HCT116 (cell line): ENCODE results near the gene NUP133. TPM values are rescaled to one million over a fixed set of nuclear protein-coding genes. Genes with fewer than 3 reads are reported as not detected.

Experiments used
- ATAC-seq: fragments of 200-7000 bp; cut with Tn5 transposase; 2 replicates; pipeline ENCODE4 v1.9.1; 2020; ENCODE audit warnings: mild to moderate bottlenecking, moderate library complexity
- BruUV-seq: library from RNA; stranded (reverse); fragments of 400-500 nt; replicated peaks from 2 replicates; lab custom pipeline; 2021; lab: Mats Ljungman, UMichigan
- CTCF ChIA-PET: fragments of 300-600 bp; sonication (Branson Sonifier 250); formaldehyde crosslinking; loops from one replicate; lab custom pipeline; 2021; ENCODE audit warnings: antibody characterized with exemption; lab: Charles Lee
- POLR2A ChIA-PET: fragments of 300-600, 350-600 bp; sonication (Branson Sonifier 250); formaldehyde crosslinking; loops from one replicate; lab custom pipeline; 2021; ENCODE audit warnings: antibody characterized with exemption; lab: Charles Lee
- RAD21 ChIA-PET, 2 experiments: fragments of 300-600 bp; sonication (Branson Sonifier 250); formaldehyde crosslinking; loops; one replicate each; lab custom pipeline; 2023; ENCODE audit warnings: low total read pairs in 2 of 2; ENCODE audit not compliant: uncharacterized antibody in 2 of 2, unreplicated experiment in 2 of 2, low non-redundant PET in 1 of 2; lab: Charles Lee
- DNase-seq: peaks from one replicate; pipeline ENCODE4 v3.0.0-alpha.2; 2010; ENCODE audit warnings: low read depth, low spot score
- H2AFZ ChIP-seq: fragments of 200-600 bp; shearing (Covaris generic), sonication (generic); 2 replicates; pipeline ENCODE4 v1.6.1; 2017; ENCODE audit warnings: low read depth, mixed run types, mixed read lengths, antibody characterized with exemption, low read length; ENCODE audit not compliant: poor library complexity, severe bottlenecking
- H3K27ac ChIP-seq: 2 replicates; pipeline ENCODE4 v1.5.1; 2012; ENCODE audit warnings: low read depth, low read length
- H3K27me3 ChIP-seq: fragments of 200-600 bp; sonication (generic); 2 replicates; pipeline ENCODE4 v1.6.1; 2016; ENCODE audit warnings: mixed run types, low read length, mixed read lengths; ENCODE audit not compliant: insufficient read depth
- H3K36me3 ChIP-seq, 2 experiments: fragments of 200-500 bp in 1 of 2; fragments of 200-600 bp in 1 of 2; sonication (Bioruptor generic) in 1 of 2; sonication (generic) in 1 of 2; 2 replicates each; pipeline versions ENCODE4 v1.5.1 to v1.6.1; 2014 to 2016; ENCODE audit warnings: low read length in 2 of 2, inconsistent platforms in 1 of 2, mixed read lengths in 1 of 2, mixed run types in 1 of 2; ENCODE audit not compliant: insufficient read depth in 2 of 2, control insufficient read depth in 1 of 2
- H3K4me1 ChIP-seq, 2 experiments: fragments of 200-600 bp in 1 of 2; sonication (generic) in 1 of 2; 2 replicates each; pipeline versions ENCODE4 v1.5.1 to v1.6.1; 2012 to 2017; ENCODE audit warnings: low read length in 2 of 2, inconsistent platforms in 1 of 2, mild to moderate bottlenecking in 1 of 2, mixed read lengths in 1 of 2, mixed run types in 1 of 2, moderate library complexity in 1 of 2; ENCODE audit not compliant: insufficient read depth in 2 of 2, control insufficient read depth in 1 of 2
- H3K4me2 ChIP-seq: fragments of 200-600 bp; sonication (generic); 2 replicates; pipeline ENCODE4 v1.6.1; 2017; ENCODE audit warnings: mixed run types, low read length, mixed read lengths
- H3K4me3 ChIP-seq, 2 experiments: fragments of 200-600 bp in 1 of 2; sonication (generic) in 1 of 2; replicated peaks in 1 of 2; 2 replicates each; pipeline ENCODE4 v1.5.1; 2011 to 2016; ENCODE audit warnings: low read length in 2 of 2, control low read depth in 1 of 2, low read depth in 1 of 2, mild to moderate bottlenecking in 1 of 2, mixed read lengths in 1 of 2, mixed run types in 1 of 2
- H3K79me2 ChIP-seq: fragments of 200-600 bp; sonication (generic); 2 replicates; pipeline ENCODE4 v1.6.1; 2017; ENCODE audit warnings: mild to moderate bottlenecking, mixed run types, low read length, moderate library complexity, mixed read lengths; ENCODE audit not compliant: insufficient read depth
- H3K9ac ChIP-seq: fragments of 200-600 bp; sonication (generic); 2 replicates; pipeline ENCODE4 v1.6.1; 2016; ENCODE audit warnings: low read length, mixed read lengths
- H3K9me2 ChIP-seq: fragments of 200-600 bp; sonication (generic), shearing (Covaris generic); 2 replicates; pipeline ENCODE4 v1.6.1; 2017; ENCODE audit warnings: mixed run types, mild to moderate bottlenecking, moderate library complexity; ENCODE audit not compliant: insufficient read depth
- H3K9me3 ChIP-seq, 2 experiments: fragments of 200-500 bp in 1 of 2; fragments of 200-600 bp in 1 of 2; sonication (Bioruptor generic) in 1 of 2; sonication (generic) in 1 of 2; 2 replicates each; pipeline ENCODE4 v1.6.1; 2014 to 2017; ENCODE audit warnings: low read length in 2 of 2, mixed read lengths in 2 of 2, inconsistent platforms in 1 of 2, low read depth in 1 of 2, mild to moderate bottlenecking in 1 of 2, mixed run types in 1 of 2, moderate library complexity in 1 of 2; ENCODE audit not compliant: control insufficient read depth in 1 of 2, insufficient read depth in 1 of 2
- H4K20me1 ChIP-seq: fragments of 200-600 bp; sonication (generic), shearing (Covaris generic); 2 replicates; pipeline ENCODE4 v1.6.1; 2017; ENCODE audit warnings: mixed run types, mild to moderate bottlenecking, moderate library complexity; ENCODE audit not compliant: insufficient read depth
- CEBPB ChIP-seq: IDR thresholded peaks from 2 replicates; pipeline ENCODE4 v1.6.1; 2012; ENCODE audit warnings: low read depth
- REST ChIP-seq: IDR thresholded peaks from 2 replicates; pipeline ENCODE4 v1.6.1; 2012; ENCODE audit warnings: low read depth
- YY1 ChIP-seq: IDR thresholded peaks from 2 replicates; pipeline ENCODE4 v1.6.1; 2011; ENCODE audit warnings: low read length, low read depth, moderate library complexity, mild to moderate bottlenecking; ENCODE audit not compliant: insufficient replicate concordance; ENCODE audit errors: extremely low read depth
- ZBTB33 ChIP-seq: IDR thresholded peaks from 2 replicates; pipeline ENCODE4 v1.6.1; 2011; ENCODE audit warnings: mild to moderate bottlenecking, low read length, moderate library complexity; ENCODE audit not compliant: insufficient replicate concordance; ENCODE audit errors: extremely low read depth
- ZFX ChIP-seq: fragments of 450-650 bp; IDR thresholded peaks from 2 replicates; pipeline ENCODE4 v1.6.1; 2017
- intact Hi-C: fragments of 100-400 bp; cut with micrococcal nuclease; formaldehyde crosslinking; loops from 2 replicates; pipeline ENCODE4 v1.10.0; 2022
- total RNA-seq: library from RNA; stranded (reverse); gene quantifications from one replicate; pipeline ENCODE4 v1.2.1, GENCODE V29; 2021; ENCODE audit not compliant: unreplicated experiment

NUP133 gene
- total RNA-seq, 1 experiment from 2014 or later = 52.5 TPM

- Histone ChIP-seq H3K4me1 (no peaks in the 10 kb centered on the region), H3K4me2 (no peak overlapping the region), H3K79me2 (peaks cover 16% of the 10 kb centered on the region; the same call in 1 of the 2 replicates), H2AFZ (no peak overlapping the region), H3K27me3 (no peaks in the 10 kb centered on the region), H4K20me1 (no peaks in the 10 kb centered on the region), H3K27ac (no peak overlapping the region), H3K9me3 (no peaks in the 10 kb centered on the region), H3K36me3 (peaks cover 17% of the 10 kb centered on the region in 2 experiments), H3K9ac (no peak overlapping the region), H3K4me3 (no peak overlapping the region), H3K9me2 (no peaks in the 10 kb centered on the region)
- TF ChIP-seq CEBPB (no peak), REST (no peak), ZFX (no peak), ZBTB33 (no peak), YY1 (no peak)
- DNase-seq (no peak), ATAC-seq (no peak)
- POLR2A ChIA-PET = no interaction called here
- BruUV-seq = no TSS peak
- CTCF ChIA-PET = interaction anchor here (1.1 to 4.0 kb wide), 2 partner anchors 221 to 224 kb away, joined by 5 to 54 read pairs; no protein-coding TSS in a partner anchor
- intact Hi-C loops = loop anchor here (10.0 kb wide), 1 partner anchor 786 kb away; no protein-coding TSS in a partner anchor
- RAD21 ChIA-PET = no interaction called here
Observed at GRCh38 chr1:229480495-229480894, 27.6 kb downstream of the NUP133 start.
